Measurements from ENCODE around the gene SCARF1. TPM values are rescaled to one million over a fixed set of nuclear protein-coding genes. Genes with fewer than 3 reads are reported as not detected.

SCARF1 gene
- total RNA-seq, 1 donor from 2014 or later: 4.0 TPM

DNA sequence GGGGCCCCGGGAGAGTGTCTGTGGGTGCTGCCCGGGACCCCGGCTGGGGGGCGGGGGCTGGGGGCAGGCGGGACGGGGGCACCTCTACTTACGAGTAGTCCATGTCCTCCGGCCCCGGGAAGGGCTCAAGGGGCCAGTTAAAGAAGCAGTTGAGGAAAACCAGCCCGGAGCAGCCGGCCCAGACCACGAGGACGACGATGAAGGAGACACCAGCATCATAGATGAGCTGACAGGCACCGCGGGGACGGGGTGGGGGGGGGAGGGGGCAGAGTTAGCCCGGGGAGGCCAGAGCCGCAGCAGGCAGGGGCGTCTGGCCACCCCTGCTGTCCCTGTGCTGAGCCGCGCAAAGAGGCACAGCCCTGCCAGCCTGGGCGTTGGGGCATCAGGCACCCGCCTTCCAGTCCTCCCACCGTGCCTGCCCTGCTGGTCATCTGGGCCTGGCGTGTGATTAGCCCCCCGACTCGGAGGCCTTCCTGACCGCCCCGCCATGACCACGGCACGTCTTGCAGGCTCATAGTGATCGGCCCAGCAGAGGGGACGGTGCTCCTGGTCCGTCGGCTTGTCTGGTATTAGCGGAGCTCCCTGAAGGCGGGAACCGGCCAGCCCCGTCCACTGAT, 54.0 kb downstream of the SCARF1 start:
- no peak for DNase-seq
- no peaks in the 10 kb centered on the region for H3K36me3 Mint-ChIP-seq (ENCODE audit: unreplicated experiment)
- peaks cover 2% of the 10 kb centered on the region for H3K27me3 Mint-ChIP-seq (ENCODE audit: unreplicated experiment)
- TF ChIP-seq, protein P1, sequence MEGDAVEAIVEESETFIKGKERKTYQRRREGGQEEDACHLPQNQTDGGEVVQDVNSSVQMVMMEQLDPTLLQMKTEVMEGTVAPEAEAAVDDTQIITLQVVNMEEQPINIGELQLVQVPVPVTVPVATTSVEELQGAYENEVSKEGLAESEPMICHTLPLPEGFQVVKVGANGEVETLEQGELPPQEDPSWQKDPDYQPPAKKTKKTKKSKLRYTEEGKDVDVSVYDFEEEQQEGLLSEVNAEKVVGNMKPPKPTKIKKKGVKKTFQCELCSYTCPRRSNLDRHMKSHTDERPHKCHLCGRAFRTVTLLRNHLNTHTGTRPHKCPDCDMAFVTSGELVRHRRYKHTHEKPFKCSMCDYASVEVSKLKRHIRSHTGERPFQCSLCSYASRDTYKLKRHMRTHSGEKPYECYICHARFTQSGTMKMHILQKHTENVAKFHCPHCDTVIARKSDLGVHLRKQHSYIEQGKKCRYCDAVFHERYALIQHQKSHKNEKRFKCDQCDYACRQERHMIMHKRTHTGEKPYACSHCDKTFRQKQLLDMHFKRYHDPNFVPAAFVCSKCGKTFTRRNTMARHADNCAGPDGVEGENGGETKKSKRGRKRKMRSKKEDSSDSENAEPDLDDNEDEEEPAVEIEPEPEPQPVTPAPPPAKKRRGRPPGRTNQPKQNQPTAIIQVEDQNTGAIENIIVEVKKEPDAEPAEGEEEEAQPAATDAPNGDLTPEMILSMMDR (IDR thresholded peaks at IDR 0.05; ENCODE audit: partially characterized antibody, unreplicated experiment): no peak
- H3K27ac Mint-ChIP-seq (ENCODE audit: unreplicated experiment): no peak overlapping the region
- H3K4me1 Mint-ChIP-seq (ENCODE audit: low read depth, unreplicated experiment): no peaks in the 10 kb centered on the region
- peaks cover 5% of the 10 kb centered on the region for H3K9me3 Mint-ChIP-seq (ENCODE audit: unreplicated experiment)
- no peak overlapping the region for H3K4me3 Mint-ChIP-seq (ENCODE audit: unreplicated experiment)

DNA sequence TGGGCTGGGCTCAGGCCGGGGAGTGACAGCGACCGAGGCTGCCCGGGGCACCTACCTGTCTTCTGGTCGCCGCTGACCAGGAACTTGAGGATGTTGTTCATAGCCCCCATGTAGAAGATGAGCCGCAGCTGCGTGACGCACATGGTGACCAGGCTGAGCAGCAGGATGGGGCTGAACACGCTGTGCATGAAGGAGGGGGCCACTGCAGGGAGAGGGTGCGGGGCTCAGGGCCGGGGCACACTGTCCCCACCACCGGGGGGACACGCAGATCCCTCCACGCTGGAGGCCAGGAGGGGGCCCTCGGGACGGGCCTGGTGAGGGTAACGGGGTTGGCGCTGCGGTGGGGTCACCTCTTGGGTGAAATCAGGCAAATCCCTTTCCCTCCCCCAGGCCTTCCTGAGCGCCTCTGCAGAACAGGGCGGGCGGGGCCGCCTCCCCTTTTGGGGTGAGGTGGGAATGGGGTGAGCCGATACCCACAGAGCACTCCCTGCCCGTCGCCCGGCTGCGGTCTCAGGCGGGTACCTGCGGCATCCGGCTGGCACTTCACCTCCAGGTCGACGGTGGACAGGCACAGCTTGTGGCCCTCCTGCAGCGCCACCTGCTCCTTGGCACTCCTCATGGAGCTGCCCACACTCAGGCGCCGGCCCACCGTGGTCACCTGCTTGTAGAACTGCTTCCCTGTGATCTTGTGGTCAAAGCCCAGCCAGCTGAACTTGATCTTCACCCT, 54.6 kb downstream of the SCARF1 start:
- Mint-ChIP-seq H3K36me3 (ENCODE audit: unreplicated experiment) (no peaks in the 10 kb centered on the region), H3K27me3 (ENCODE audit: unreplicated experiment) (peaks cover 2% of the 10 kb centered on the region), H3K9me3 (ENCODE audit: unreplicated experiment) (peaks cover 5% of the 10 kb centered on the region), H3K27ac (ENCODE audit: unreplicated experiment) (no peak overlapping the region), H3K4me1 (ENCODE audit: low read depth, unreplicated experiment) (no peaks in the 10 kb centered on the region), H3K4me3 (ENCODE audit: unreplicated experiment) (no peak overlapping the region)
- TF ChIP-seq, protein P1 (IDR thresholded peaks at IDR 0.05; ENCODE audit: partially characterized antibody, unreplicated experiment): no peak
- no peak for DNase-seq

DNA sequence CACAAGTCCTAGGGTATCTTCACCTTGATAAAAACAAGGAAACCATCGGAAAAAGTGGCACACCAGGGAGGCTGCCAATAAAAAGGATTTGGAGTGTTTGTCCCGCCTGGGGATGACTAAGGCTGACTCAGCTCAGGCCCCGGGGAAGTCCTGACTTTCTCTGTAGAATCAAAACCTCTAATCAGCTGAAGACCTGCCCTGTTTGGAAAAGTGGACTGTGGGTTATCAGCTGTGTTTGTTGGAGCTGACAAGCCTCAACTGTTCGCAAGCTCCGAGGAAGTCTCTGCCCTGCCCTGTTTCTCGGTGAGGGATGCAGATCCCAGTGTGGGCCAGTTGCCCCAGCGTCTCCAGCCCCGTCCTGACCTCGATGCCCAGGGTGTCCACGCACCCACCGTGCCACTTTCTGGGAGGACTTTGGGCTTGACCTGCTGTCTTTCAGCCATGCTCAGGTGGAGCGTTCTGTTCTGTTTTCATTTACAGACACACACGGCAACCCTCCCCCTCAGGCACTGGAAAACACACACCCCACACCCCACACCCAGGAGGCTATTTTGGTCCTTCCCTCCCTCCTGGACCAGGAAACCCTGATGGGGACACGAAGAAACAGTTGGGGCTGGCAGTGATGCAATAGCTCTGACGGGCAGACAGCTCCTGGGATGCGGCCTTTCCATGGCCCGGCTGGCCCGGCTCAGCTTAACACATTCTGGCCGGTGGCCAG, 55.3 kb downstream of the SCARF1 start:
- Mint-ChIP-seq H3K27me3 (ENCODE audit: unreplicated experiment) (peaks cover 2% of the 10 kb centered on the region), H3K27ac (ENCODE audit: unreplicated experiment) (no peak overlapping the region), H3K36me3 (ENCODE audit: unreplicated experiment) (no peaks in the 10 kb centered on the region), H3K4me3 (ENCODE audit: unreplicated experiment) (no peak overlapping the region), H3K9me3 (ENCODE audit: unreplicated experiment) (peaks cover 6% of the 10 kb centered on the region), H3K4me1 (ENCODE audit: low read depth, unreplicated experiment) (no peaks in the 10 kb centered on the region)
- DNase-seq: no peak
- TF ChIP-seq, protein P1 (IDR thresholded peaks at IDR 0.05; ENCODE audit: partially characterized antibody, unreplicated experiment): no peak

DNA sequence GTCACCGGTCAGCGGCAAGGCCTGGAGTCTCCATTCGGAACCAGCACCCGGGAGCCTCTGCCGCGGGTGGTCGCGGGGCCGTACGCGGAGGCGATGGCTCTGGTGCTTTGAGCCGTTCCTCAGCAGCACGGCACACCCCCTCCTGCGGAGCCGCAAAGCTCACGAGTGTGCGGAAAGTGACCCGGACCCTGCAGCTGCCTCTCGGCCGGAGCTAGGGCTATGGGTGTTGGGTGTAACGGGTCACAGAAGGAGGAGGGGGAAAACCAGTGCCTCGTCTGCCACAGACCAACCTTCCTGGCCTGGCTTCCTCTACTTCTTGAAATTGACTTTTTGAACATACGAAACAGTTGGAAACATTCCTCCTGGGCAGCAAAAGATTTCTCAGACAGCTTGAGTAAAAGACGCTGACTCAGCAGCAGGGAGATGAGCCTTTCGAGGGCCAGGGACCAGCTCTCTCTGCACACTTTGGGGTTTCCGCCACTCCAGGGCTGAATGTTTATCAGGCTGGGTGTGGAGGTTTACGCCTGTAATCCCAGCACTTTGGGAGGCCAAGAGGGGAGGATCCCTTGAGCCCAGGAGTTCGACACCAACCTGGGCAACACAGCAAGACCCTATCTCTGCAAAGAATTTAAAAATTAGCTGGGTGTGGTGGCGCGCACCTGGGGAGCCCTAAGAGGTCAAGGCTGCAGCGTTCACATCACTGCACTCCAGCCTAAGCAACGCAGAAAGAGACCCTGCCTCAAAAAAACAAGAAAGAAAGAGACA, 56.5 kb downstream of the SCARF1 start:
- no peak overlapping the region for H3K27ac Mint-ChIP-seq (ENCODE audit: unreplicated experiment)
- no peaks in the 10 kb centered on the region for H3K4me1 Mint-ChIP-seq (ENCODE audit: low read depth, unreplicated experiment)
- no peak overlapping the region for H3K4me3 Mint-ChIP-seq (ENCODE audit: unreplicated experiment)
- H3K36me3 Mint-ChIP-seq (ENCODE audit: unreplicated experiment): no peaks in the 10 kb centered on the region
- peaks cover 2% of the 10 kb centered on the region for H3K27me3 Mint-ChIP-seq (ENCODE audit: unreplicated experiment)
- TF ChIP-seq, protein P1 (IDR thresholded peaks at IDR 0.05; ENCODE audit: partially characterized antibody, unreplicated experiment): no peak
- no peak for DNase-seq
- H3K9me3 Mint-ChIP-seq (ENCODE audit: unreplicated experiment): peaks cover 6% of the 10 kb centered on the region

All from glutamatergic neuron (in vitro differentiated cells).